ENCODE measurements around the gene PRR19.

PRR19 gene

DNA sequence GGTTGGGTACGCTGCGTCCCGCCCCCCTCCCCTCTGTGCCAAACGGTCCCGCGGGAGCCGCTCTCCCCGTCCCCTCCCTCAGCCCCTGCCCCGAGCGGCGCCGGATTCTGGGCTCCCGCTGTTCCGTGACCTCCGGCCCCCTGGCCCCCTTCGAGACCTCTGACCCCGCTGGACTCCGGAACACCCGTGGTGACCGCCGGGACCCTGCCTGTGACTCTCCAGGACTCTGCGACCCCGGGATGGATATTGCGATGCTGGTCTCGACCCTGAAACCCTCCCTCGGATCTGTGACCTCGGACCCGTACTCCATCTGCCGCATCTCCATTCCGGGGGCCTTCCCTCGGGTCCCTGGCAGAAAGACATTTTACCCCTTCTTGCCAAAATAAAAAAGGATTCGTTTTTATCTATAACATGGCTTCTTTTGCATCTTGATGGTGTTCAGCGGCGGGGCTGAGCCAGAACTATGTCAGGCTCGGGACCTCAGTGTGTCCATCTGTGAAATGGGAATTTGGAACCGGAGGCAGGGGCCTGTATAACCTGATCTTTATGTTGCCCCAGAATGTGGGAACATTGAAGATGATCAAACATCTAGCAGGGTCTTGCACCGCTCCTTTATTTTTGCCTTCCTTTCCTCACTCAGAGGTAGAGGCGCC lies 22.8 kb downstream of the PRR19 start:
- H3K4me3 ChIP-seq (ENCODE audit: low read length): peak overlapping the region; percentile 29
- DNase-seq (ENCODE audit: low read depth): no peak
- TF ChIP-seq, protein P1, sequence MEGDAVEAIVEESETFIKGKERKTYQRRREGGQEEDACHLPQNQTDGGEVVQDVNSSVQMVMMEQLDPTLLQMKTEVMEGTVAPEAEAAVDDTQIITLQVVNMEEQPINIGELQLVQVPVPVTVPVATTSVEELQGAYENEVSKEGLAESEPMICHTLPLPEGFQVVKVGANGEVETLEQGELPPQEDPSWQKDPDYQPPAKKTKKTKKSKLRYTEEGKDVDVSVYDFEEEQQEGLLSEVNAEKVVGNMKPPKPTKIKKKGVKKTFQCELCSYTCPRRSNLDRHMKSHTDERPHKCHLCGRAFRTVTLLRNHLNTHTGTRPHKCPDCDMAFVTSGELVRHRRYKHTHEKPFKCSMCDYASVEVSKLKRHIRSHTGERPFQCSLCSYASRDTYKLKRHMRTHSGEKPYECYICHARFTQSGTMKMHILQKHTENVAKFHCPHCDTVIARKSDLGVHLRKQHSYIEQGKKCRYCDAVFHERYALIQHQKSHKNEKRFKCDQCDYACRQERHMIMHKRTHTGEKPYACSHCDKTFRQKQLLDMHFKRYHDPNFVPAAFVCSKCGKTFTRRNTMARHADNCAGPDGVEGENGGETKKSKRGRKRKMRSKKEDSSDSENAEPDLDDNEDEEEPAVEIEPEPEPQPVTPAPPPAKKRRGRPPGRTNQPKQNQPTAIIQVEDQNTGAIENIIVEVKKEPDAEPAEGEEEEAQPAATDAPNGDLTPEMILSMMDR (conservative IDR thresholded peaks at IDR 0.05; ENCODE audit: low read length): peak; percentile 94; the same call in 1 of the 2 replicates

DNA sequence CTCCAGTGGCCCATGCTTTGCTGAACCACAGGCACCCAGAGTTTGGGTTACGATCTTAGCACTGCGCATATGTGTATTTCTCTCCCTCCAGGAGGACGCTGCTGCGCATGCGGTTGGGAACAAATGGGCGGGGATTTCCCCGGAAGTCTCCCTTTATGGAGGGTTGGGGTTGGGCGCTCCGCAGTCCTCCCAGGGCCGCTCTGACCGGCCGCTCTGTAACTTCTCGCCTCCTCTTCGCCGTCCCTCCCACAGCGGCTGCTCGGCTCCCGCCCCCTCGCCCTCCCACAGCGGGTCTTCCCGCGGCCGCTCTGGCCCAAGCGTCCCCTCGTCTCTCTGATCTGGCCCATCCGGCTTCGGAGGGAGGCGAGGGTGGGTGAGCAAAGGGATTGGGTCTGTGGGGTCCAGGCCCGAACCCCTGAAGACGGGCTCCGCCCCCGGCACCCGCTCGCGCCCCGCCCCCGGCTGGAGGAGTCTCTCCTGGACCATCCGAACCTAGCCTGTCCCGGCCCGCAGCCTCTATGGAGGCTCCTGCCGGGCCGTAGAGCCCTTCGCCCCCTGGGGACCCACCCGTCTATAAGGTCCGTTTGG lies 23.5 kb downstream of the PRR19 start, which contains the start of gene MEGF8:
TSS of gene MEGF8 (plus strand) at position 328 of the 588 bp plus-strand sequence. CDS start 609 bp downstream, outside the sequence.
- DNase-seq (ENCODE audit: low read depth): peak; percentile 99
- TF ChIP-seq, protein P1 (conservative IDR thresholded peaks at IDR 0.05; ENCODE audit: low read length): no peak; the same call in 1 of the 2 replicates

GRCh38 chr19:42325896-42326771 lies 24.2 kb downstream of the PRR19 start:
- DNase-seq (ENCODE audit: low read depth): no peak
- TF ChIP-seq, protein P1 (conservative IDR thresholded peaks at IDR 0.05; ENCODE audit: low read length): peak; percentile 3; the same call in 1 of the 2 replicates
- H3K4me3 ChIP-seq (ENCODE audit: low read length): peak overlapping the region; percentile 84

More for the DNA sequence above, 23.5 kb downstream of the PRR19 start, which contains the start of gene MEGF8:
- peak within 1 kb of the TSS; percentile 84 for H3K4me3 ChIP-seq (ENCODE audit: low read length)

GRCh38 chr19:42326969-42327368 lies 25.0 kb downstream of the PRR19 start:
- H3K4me3 ChIP-seq (ENCODE audit: low read length): peak overlapping the region; percentile 84; the same call in 1 of the 2 replicates

GRCh38 chr19:42327381-42327780 lies 25.4 kb downstream of the PRR19 start:
- DNase-seq (ENCODE audit: low read depth): no peak
- TF ChIP-seq, protein P1 (conservative IDR thresholded peaks at IDR 0.05; ENCODE audit: low read length): no peak
- no peak overlapping the region for H3K4me3 ChIP-seq (ENCODE audit: low read length)

More at GRCh38 chr19:42326969-42327368, 25.0 kb downstream of the PRR19 start:
- no peak for DNase-seq (ENCODE audit: low read depth)
- TF ChIP-seq, protein P1 (conservative IDR thresholded peaks at IDR 0.05; ENCODE audit: low read length): no peak

DNA sequence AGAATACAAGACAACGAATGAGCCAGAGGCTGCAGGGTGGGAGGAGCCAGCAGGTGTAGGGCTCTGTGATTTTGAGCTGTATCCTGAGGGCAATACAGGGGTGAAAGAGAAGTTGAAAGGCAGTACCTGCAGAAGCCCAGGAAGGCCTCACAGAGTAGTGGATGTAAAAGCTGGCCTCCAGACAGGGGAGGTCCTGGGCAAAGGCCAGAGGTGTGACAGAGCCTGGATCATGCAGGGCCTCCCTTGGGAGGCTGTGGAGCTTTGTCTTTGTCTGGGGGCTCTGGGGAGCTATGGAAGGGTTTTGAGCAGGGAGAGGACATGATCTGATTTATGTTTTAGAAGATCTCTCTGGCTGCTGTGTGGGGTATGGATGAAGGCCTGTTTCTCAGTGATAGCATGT lies 26.2 kb downstream of the PRR19 start:
- no peak for DNase-seq (ENCODE audit: low read depth)
- no peak overlapping the region for H3K4me3 ChIP-seq (ENCODE audit: low read length)
- TF ChIP-seq, protein P1 (conservative IDR thresholded peaks at IDR 0.05; ENCODE audit: low read length): no peak

Data from AG10803 (cell line).